Measurements from ENCODE around the gene MACROD2.

The MACROD2 gene

DNA sequence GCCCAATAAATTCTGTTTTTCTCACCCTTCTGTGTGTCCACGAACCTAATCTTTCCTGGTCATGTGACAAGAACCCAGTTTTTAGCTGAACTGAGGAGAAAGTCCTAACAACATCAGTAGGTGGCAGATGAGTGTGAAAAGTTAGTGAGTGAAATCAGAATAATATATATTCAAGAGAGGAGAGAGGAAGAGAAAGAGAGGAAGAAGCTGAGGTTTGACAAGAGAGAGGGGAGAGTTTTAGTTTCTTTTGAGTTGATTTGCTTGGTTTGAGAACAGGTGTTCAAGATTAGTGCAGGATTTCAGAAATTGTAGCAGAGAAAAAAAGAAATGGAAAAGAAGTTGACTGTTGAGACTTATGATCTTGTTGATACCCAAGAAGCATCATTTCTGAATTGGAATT, 1272.6 kb downstream of the MACROD2 start:
- no peak overlapping the region for H3K4me3 ChIP-seq (replicated peaks; ENCODE audit: low read depth, low read length)
- no peak for DNase-seq (ENCODE audit: extremely low read depth, low read depth)
- TF ChIP-seq, protein P1, sequence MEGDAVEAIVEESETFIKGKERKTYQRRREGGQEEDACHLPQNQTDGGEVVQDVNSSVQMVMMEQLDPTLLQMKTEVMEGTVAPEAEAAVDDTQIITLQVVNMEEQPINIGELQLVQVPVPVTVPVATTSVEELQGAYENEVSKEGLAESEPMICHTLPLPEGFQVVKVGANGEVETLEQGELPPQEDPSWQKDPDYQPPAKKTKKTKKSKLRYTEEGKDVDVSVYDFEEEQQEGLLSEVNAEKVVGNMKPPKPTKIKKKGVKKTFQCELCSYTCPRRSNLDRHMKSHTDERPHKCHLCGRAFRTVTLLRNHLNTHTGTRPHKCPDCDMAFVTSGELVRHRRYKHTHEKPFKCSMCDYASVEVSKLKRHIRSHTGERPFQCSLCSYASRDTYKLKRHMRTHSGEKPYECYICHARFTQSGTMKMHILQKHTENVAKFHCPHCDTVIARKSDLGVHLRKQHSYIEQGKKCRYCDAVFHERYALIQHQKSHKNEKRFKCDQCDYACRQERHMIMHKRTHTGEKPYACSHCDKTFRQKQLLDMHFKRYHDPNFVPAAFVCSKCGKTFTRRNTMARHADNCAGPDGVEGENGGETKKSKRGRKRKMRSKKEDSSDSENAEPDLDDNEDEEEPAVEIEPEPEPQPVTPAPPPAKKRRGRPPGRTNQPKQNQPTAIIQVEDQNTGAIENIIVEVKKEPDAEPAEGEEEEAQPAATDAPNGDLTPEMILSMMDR (IDR thresholded peaks at IDR 0.05; ENCODE audit: low read depth, low read length, missing control alignments): no peak

- TF ChIP-seq, protein P1 (IDR thresholded peaks at IDR 0.05; ENCODE audit: low read depth, low read length, missing control alignments): no peak
- no peak for DNase-seq (ENCODE audit: extremely low read depth, low read depth)
- no peak overlapping the region for H3K4me3 ChIP-seq (replicated peaks; ENCODE audit: low read depth, low read length)
Measured at GRCh38 chr20:15278041-15278440, 1282.7 kb downstream of the MACROD2 start.

- no peak for DNase-seq (ENCODE audit: extremely low read depth, low read depth)
- TF ChIP-seq, protein P1 (IDR thresholded peaks at IDR 0.05; ENCODE audit: low read depth, low read length, missing control alignments): no peak
- H3K4me3 ChIP-seq (replicated peaks; ENCODE audit: low read depth, low read length): no peak overlapping the region
Measured at GRCh38 chr20:15287329-15287728, 1292.0 kb downstream of the MACROD2 start.

GRCh38 chr20:15288106-15288505, 1292.8 kb downstream of the MACROD2 start:
- TF ChIP-seq, protein P1 (IDR thresholded peaks at IDR 0.05; ENCODE audit: low read depth, low read length, missing control alignments): no peak
- H3K4me3 ChIP-seq (replicated peaks; ENCODE audit: low read depth, low read length): no peak overlapping the region

DNA sequence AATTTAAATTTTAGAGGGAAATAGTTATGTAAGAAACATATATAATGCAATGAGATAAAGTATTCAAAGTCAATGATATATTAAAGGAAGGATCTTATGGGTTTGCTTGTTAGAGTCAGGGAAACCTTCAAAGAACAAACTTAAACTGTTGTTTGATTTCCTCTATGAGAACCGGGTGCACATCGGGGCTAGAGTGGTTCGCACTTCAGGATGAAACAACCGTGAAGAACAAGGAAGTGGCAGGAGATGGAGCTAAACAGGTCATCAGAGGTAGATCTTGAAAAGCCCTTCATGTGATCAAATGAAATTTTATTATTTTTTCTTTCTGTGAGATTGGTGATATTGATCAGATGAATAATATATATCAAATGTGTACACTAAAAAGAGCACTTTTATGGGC, 1294.0 kb downstream of the MACROD2 start:
- no peak for DNase-seq (ENCODE audit: extremely low read depth, low read depth)
- H3K4me3 ChIP-seq (replicated peaks; ENCODE audit: low read depth, low read length): no peak overlapping the region
- TF ChIP-seq, protein P1 (IDR thresholded peaks at IDR 0.05; ENCODE audit: low read depth, low read length, missing control alignments): no peak

More at GRCh38 chr20:15288106-15288505, 1292.8 kb downstream of the MACROD2 start:
- DNase-seq (ENCODE audit: extremely low read depth, low read depth): no peak

- no peak for DNase-seq (ENCODE audit: extremely low read depth, low read depth)
- H3K4me3 ChIP-seq (replicated peaks; ENCODE audit: low read depth, low read length): no peak overlapping the region
- TF ChIP-seq, protein P1 (IDR thresholded peaks at IDR 0.05; ENCODE audit: low read depth, low read length, missing control alignments): no peak
Measured at GRCh38 chr20:15292405-15292804, 1297.1 kb downstream of the MACROD2 start.

- H3K4me3 ChIP-seq (replicated peaks; ENCODE audit: low read depth, low read length): no peak overlapping the region
- TF ChIP-seq, protein P1 (IDR thresholded peaks at IDR 0.05; ENCODE audit: low read depth, low read length, missing control alignments): no peak
- no peak for DNase-seq (ENCODE audit: extremely low read depth, low read depth)
Measured at GRCh38 chr20:15296422-15296821, 1301.1 kb downstream of the MACROD2 start.

Measured in HFF-Myc (cell line).